ENCODE data around the gene COL8A2. TPM values are rescaled to one million over a fixed set of nuclear protein-coding genes. Genes with fewer than 3 reads are reported as not detected.
A peak's percentile ranks its signal among the peaks of the same experiment; 100 is the strongest.

COL8A2 gene
- total RNA-seq, 1 experiment from 2014 or later, result not detected

GRCh38 chr1:36172017-36172747 is 47.2 kb upstream of the COL8A2 start:
- ChIA-PET CTCF (interaction anchor here (1.1 to 1.8 kb wide), 3 partner anchors 11 to 20 kb away, joined by 3 to 14 read pairs (median 3); no protein-coding TSS in a partner anchor), POLR2A (interaction anchor here (0.9 to 2.7 kb wide), 2 partner anchors 11 to 16 kb away, joined by 4 to 13 read pairs; partner anchors contain the start of gene MAP7D1)
- Mint-ChIP-seq H3K9me3 (ENCODE audit: unreplicated experiment) (no peaks in the 10 kb centered on the region), H3K4me1 (ENCODE audit: insufficient read depth, unreplicated experiment) (peaks cover 28% of the 10 kb centered on the region), H3K36me3 (ENCODE audit: insufficient read depth, unreplicated experiment) (peaks cover 54% of the 10 kb centered on the region), H3K27me3 (ENCODE audit: insufficient read depth, unreplicated experiment) (no peaks in the 10 kb centered on the region), H3K27ac (ENCODE audit: low read depth, unreplicated experiment) (peak overlapping the region; percentile 94), H3K4me3 (ENCODE audit: unreplicated experiment) (no peak overlapping the region)
- TF ChIP-seq CTCF (IDR thresholded peaks at IDR 0.05; ENCODE audit: unreplicated experiment), result no peak
- no peak for DNase-seq (ENCODE audit: unreplicated experiment)
- intact Hi-C loops (cut with micrococcal nuclease), result no loop called here
- BruUV-seq (replicated peaks), result no TSS peak

- peaks cover 37% of the 10 kb centered on the region for H3K4me1 Mint-ChIP-seq (ENCODE audit: insufficient read depth, unreplicated experiment)
- peak overlapping the region; percentile 94 for H3K27ac Mint-ChIP-seq (ENCODE audit: low read depth, unreplicated experiment)
- no peaks in the 10 kb centered on the region for H3K9me3 Mint-ChIP-seq (ENCODE audit: unreplicated experiment)
- H3K4me3 Mint-ChIP-seq (ENCODE audit: unreplicated experiment), result no peak overlapping the region
- no peak for TF ChIP-seq CTCF (IDR thresholded peaks at IDR 0.05; ENCODE audit: unreplicated experiment)
- no peak for DNase-seq (ENCODE audit: unreplicated experiment)
- no peaks in the 10 kb centered on the region for H3K27me3 Mint-ChIP-seq (ENCODE audit: insufficient read depth, unreplicated experiment)
- POLR2A ChIA-PET, result interaction anchor here (1.0 to 2.7 kb wide), 4 partner anchors 10 to 53 kb away, joined by 3 to 13 read pairs (median 4); partner anchors contain the start of genes THRAP3 and TRAPPC3
- CTCF ChIA-PET, result interaction anchor here (0.6 to 4.2 kb wide), 9 partner anchors 9 to 230 kb away, joined by 3 to 38 read pairs (median 3); partner anchors contain the start of gene TRAPPC3
- peaks cover 59% of the 10 kb centered on the region for H3K36me3 Mint-ChIP-seq (ENCODE audit: insufficient read depth, unreplicated experiment)
- no TSS peak for BruUV-seq (replicated peaks)
- intact Hi-C loops (cut with micrococcal nuclease), result no loop called here
These were observed 45.8 kb upstream of the COL8A2 start for GRCh38 chr1:36170643-36171412.

GRCh38 chr1:36168514-36168913 is 43.5 kb upstream of the COL8A2 start:
- Mint-ChIP-seq H3K27me3 (ENCODE audit: insufficient read depth, unreplicated experiment) (no peaks in the 10 kb centered on the region), H3K36me3 (ENCODE audit: insufficient read depth, unreplicated experiment) (peaks cover 53% of the 10 kb centered on the region), H3K27ac (ENCODE audit: low read depth, unreplicated experiment) (no peak overlapping the region), H3K9me3 (ENCODE audit: unreplicated experiment) (no peaks in the 10 kb centered on the region), H3K4me3 (ENCODE audit: unreplicated experiment) (no peak overlapping the region), H3K4me1 (ENCODE audit: insufficient read depth, unreplicated experiment) (peaks cover 45% of the 10 kb centered on the region)
- DNase-seq (ENCODE audit: unreplicated experiment), result no peak
- ChIA-PET POLR2A (no interaction called here), CTCF (interaction anchor here (0.7 to 4.2 kb wide), 4 partner anchors 19 to 963 kb away, joined by 3 to 38 read pairs (median 10); partner anchors contain the start of gene TRAPPC3)
- BruUV-seq (replicated peaks), result no TSS peak
- TF ChIP-seq CTCF (IDR thresholded peaks at IDR 0.05; ENCODE audit: unreplicated experiment), result no peak
- intact Hi-C loops (cut with micrococcal nuclease), result no loop called here
